ENCODE results near the gene ZBTB24.

Gene ZBTB24

DNA sequence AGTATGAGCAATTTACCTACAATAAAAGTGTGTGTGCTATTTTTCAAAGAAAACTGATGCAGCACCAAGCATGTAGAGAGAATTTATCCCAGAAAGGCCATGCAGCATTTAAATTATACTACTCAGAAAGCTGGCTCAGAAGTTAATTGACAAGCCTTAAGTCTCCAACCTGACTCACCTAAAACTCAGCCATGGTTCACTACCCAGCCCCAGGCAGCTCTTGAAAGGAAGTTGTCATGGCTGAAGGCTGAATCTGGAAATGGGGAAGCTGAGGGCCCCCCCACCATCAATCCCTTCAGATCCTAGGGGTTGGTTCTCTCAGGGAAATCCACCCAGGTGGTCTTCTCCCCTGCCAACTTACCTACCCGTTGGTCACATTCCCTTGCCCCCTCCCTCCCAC lies 62.3 kb downstream of the ZBTB24 start:
- no peak for DNase-seq (ENCODE audit: low read depth in 2 of 2)

DNA sequence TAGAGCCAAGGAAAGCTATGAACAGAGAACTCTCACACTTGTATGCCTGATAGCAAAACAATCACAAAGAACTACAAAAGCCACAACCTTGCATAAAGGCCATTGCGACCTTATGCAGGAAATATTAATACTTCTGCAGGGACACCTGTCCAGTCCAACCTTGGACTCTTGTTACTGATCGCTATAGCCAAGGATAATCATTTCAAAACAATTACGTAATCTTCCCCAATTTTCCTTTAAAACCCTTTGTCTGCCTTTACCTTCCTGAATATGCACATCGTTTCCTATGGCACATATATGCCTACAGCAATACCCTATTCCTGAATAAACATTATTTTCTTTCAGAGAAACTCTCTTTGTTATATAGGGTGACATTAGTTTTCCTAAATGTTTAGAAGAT lies 65.4 kb downstream of the ZBTB24 start:
- no peak for DNase-seq (ENCODE audit: low read depth in 2 of 2)
